ENCODE measurements around the gene ARPC2.
"Not testable (repeated sequence)": the region's sequence is repeated elsewhere in the genome, so short reads cannot be mapped to it uniquely, and the experiment has no call there.

The ARPC2 gene

DNA sequence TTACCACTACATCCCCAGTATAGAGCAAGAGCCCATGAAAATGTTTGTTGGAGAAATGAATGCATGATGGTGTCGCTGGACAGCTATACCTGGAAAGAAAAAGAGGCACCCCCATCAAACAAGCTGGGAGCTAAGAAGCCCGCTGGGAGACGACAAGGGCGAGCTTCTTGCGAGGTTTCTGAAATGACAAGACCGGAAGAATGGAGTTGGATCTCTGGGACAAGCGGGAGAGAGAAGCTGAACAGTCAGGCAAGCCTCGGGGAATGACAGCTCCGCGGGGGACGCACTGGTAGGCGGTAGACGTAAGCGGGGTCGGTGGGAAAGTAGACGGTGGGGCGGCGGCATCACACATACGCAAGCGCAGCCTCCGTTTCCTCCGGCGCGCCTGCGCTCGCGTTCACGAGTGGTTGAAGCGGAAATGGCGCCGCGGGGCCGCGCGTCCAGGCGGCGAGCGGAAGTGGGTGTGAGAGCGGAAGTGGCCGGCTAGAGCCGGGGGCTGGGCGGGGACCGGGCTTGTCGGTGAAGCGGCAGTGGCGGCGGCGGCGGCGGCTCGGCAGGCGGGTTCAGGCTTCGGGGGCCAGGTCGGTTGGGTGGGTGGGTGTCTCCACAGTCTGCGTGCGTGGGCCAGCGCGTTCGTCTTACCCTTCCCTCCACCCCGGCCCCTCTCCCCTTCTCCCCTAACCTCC lies at the start of gene ARPC2:
TSS of gene ARPC2 (plus strand) at position 516 of the 686 bp plus-strand sequence. CDS start 282 bp downstream, outside the sequence.
- DNase-seq (ENCODE audit: low spot score) = peak; percentile 95

DNA sequence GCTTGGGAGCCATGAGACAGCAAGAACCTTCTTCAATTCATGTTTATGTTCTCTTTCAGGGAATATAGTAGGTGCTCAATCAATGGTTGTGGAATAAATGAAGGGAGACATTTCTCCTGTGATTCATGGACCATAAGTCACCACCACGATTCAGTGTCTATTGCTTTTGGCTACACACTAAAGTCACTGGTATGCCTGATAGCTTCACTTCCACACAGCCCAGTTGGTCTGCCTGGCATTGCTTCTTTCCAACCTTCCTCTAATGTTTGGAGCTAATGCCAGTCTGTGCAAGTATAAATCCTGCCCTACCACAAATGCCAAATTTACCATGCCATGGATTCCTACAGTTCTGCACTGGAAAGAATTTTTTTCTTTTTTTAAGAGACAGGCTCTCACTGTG lies 49.0 kb upstream of the ARPC2 start:
- DNase-seq (ENCODE audit: low spot score) = no peak

DNA sequence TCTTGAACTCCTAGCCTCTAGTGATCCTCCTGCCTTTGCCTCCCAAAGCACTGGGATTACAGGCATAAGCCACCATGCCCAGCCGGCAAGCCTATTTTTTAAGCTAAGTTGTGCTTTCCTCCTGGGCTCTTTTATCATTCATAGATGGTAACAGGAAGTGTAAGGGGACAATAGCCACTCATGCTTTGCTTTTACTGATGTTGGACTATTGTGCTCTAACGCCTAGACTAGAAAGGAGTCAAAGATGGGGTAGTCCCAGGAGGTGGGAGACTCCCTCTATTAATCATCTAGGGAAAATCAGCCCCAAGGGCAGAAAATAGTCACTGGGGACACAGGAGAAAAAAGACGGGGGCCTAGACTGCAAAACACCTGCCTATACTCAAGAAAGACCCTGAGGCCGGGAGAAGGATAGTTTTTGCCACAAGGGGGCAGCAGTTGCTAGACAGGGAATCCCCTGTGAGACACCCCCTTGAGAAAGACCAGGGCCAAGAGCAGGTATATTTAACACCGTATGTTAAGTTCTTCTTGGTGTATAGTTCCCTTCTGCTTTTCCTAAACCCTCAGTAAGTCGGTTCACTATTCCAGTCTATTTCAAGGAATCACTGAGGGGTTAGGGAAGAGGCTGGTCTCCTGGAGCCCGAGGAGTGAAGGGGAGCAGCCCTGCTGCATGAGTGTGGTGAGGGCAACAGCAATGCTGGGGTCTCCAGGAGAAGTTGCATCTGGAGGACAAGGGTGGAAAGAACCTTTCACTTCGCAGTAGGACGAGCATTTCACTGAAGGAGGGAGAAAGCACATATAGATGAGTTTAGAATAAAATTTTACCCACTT lies 48.1 kb upstream of the ARPC2 start:
- peak; percentile 65 for DNase-seq (ENCODE audit: low spot score)

DNA sequence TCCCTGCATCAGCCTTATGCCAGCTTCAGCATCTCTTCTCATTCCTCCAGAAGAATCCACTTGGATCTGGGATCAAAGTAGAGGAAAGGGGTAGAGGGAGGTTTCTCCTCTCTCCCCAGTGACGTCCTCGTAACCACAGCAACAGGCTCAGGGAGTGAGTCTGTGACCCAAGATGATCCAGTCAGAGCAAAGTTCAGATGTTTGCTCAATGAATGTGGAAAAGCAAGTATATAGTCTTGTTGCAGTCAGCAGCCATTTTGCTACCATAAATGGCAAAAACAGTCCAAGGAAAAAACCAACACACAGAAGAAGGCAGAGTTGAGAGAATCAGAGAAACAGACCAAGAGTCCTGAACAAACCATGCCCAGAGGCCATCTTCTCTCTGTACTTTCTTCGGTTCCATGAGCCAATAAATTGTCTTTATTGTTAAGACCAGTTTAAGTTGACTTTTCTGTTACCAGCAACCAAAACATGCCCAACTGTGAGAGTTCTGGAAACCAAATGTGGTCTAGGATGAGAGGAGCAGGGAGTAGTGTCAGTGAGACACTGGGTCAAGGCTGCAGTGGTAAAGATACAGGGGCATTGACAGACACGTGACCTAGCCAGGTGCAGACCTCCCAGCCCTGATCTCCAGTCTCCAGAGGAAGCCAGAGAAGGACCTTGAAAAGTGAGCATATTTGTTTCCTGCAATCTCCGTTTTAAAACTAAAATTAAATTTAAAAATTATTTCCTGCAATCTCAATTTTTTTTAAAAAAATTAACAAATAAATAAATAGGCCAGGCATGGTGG lies 47.0 kb upstream of the ARPC2 start:
- DNase-seq (ENCODE audit: low spot score) = no peak

DNA sequence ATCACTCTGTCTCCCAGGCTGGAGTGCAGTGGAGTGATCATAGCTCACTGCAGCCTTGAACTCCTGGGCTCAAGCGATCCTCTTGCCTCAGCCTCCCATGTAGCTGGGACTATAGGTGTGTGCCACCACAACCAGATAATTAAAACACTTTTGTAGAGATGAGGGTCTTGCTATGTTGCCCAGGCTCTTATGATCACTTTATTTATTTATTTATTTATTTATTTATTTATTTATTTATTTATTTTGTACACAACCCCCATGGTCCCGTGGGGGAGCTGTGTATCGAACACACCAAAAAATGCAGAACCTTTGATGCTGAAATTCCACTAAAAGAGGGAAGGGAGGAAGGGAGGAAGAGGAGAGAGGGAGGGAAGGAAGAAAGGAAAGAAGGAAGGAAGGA lies 45.2 kb upstream of the ARPC2 start:
- DNase-seq (ENCODE audit: low spot score) = not testable (repeated sequence)

- no peak for DNase-seq (ENCODE audit: low spot score)
These were observed 44.1 kb upstream of the ARPC2 start for GRCh38 chr2:218172845-218173244.

GRCh38 chr2:218179782-218180181 lies 37.2 kb upstream of the ARPC2 start:
- no peak for DNase-seq (ENCODE audit: low spot score)

GRCh38 chr2:218180467-218181114 lies 36.4 kb upstream of the ARPC2 start:
- no peak for DNase-seq (ENCODE audit: low spot score)

GRCh38 chr2:218184331-218184730 lies 32.7 kb upstream of the ARPC2 start:
- DNase-seq (ENCODE audit: low spot score) = no peak

GRCh38 chr2:218186355-218186766 lies 30.6 kb upstream of the ARPC2 start:
- DNase-seq (ENCODE audit: low spot score) = peak; percentile 76

DNA sequence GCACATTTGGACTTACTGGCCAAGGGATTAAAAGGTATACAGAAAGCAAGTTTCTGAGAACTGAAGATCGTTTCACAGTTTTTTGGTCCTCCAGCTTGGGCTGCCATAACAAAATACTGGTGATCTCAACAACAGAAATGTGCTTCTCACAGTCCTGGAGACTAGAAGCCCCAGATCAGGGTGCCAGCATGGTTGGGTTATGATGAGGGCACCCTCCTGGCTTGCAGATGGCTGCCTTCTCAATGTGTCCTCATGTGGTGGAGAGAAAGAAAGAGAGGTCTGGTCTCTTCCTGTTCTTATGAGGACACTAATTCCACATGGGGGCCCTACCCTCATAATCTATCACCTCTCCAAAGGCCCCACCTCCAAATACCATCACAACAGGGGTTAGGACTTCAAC lies 30.1 kb upstream of the ARPC2 start:
- no peak for DNase-seq (ENCODE audit: low spot score)

DNA sequence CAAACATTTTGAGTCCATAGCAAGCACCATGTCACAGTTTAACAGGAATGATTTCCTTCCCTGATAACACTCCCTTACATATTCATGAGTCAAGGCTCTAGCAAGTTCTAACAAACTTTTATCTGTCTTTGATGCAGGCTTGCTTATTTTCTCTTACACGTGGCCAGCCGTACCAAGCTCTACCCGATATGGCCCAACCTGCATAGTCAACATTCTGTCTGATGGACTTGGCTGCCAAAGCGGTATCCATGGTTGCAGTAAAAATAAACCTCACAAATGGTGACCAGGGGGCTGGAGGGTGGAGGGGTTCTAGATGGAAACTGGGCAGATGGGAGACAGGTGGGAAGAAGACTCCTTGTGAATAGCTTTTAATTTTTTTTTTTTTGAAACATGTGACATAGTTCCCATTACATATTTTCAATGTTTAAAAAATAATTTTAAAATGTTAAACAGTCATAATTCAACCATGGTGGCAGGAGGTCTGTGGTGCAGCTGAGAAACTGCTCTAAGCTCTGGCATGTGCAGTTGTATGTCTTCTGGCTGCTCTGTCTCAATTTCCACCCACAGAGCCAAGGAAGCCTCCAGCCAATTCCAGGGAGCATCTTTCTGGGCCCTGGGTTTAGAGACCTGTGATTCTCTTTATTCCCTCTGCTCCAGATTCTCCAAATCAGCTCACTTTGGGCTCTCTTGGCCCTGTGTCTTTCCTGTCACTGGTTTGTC lies 29.5 kb upstream of the ARPC2 start:
- no peak for DNase-seq (ENCODE audit: low spot score)

DNA sequence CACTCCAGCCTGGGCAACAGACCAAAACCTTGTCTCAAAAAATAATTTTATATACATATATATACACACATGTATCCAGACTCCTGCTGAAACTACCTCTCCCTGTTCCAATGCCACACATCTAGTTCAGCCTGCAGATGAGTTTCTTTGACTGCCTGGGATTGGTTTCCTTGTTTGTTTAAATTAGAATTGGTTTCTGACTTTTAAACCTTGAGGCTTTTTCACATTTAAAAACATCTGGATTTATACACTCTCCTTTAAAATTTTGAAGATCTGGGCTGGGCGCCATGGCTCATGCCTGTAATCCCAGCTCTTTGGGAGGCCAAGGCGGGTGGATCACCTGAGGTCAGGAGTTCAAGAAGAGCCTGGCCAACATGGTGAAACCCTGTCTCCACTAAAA lies 28.5 kb upstream of the ARPC2 start:
- DNase-seq (ENCODE audit: low spot score) = no peak

- DNase-seq (ENCODE audit: low spot score) = no peak
These were observed 24.0 kb upstream of the ARPC2 start for GRCh38 chr2:218192902-218193430.

DNA sequence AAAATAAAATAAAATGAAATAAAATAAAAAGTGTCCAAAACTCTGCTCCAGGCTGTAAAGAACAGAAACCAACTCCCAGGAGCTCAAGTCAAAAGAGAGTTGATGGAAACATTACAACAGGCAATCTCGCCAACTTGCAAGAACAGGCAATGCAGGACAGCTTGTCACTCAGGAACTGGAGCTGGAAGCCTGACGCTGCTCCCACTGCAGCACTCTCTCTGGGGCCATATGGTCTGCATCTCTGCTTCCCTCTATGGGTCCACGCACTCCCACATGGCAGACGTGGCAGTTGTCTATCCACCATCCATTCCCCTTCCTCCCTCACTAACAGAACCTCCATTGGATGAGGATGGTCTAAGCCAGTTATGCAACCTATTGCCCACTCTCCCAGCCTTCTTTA lies 23.3 kb upstream of the ARPC2 start:
- DNase-seq (ENCODE audit: low spot score) = no peak

DNA sequence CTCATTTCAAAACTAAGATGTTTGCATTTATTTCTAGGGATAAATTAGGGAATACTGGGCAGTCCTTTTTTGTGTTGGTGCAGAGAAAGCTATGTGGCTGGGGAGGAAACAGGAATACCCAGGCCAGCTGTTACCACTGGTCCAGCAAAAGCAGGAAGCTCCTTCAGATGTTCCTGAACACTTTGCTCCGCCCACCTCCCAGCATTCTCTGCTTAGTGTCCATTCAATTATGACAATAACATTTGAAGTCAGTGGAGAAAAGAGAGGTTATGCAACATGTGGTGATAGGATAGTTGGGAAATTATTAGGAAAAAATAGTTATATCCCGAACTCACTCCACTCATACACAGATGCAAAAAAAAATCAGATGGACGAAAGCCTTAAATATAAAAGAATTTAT lies 22.1 kb upstream of the ARPC2 start:
- DNase-seq (ENCODE audit: low spot score) = no peak

DNA sequence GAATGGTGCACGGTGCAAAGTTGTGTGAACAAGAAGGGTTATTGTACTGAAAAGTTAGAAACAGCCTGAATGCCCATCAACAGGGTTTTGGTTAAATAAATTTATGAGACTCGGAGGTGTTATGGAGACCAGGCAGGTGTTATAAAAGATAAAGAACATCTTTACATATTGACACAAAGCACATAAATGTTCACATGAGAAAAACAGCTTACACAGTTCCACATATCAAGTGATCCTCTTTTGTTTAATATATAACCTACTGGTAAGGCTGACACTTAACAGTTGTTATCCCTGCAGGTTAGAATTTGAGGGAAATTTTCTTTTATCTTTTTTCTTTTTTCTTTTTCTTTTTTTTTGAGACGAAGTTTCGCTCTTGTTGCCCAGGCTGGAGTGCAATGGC lies 20.0 kb upstream of the ARPC2 start:
- DNase-seq (ENCODE audit: low spot score) = no peak

GRCh38 chr2:218202266-218202665 lies 14.7 kb upstream of the ARPC2 start:
- no peak for DNase-seq (ENCODE audit: low spot score)

- no peak for DNase-seq (ENCODE audit: low spot score)
These were observed 7.9 kb upstream of the ARPC2 start for GRCh38 chr2:218209078-218209477.

DNA sequence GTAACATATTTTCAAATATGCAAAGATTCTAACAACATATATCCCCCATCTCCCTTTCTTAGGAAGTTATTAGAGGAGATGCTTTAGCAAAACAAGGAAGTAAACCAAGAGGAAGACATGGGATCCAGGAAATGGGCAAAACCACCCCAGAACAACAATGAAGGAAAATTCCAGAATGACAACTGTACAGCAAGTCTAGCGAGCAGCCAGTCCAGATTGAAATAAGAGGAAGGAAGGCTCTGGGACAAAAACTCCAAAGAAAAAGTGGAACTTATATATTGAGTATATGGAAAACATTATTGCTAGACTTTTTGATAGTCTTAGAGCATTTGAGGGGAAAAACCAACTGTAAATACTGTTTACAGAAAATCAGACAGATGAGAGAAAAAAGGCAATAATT lies 2.9 kb upstream of the ARPC2 start:
- DNase-seq (ENCODE audit: low spot score) = no peak

DNA sequence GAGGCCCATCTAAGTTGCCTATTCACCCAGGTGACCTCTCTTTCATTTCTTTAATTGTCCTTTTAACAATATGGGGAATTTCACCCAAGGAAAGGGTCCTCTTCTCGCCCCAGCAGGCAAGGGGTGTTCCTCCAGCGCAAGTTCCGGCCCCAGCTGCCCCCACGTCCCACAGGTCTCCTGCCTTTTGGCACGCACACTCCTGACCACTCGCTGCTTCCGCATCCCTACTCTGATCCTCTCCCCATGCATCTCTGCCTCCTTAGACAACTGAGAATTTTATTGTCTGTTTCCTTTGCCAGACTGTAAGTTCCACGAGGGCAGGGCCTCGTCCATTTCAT lies 684 bp upstream of the ARPC2 start:
- no peak for DNase-seq (ENCODE audit: low spot score)

Measured in activated CD4-positive, alpha-beta T cell treated with anti-CD3 and anti-CD28 coated beads, Interleukin-2, Interleukin-4, amounts not matched to agents 100 ng/mL and 50 ng/mL, durations not matched to agents 16 hours and 8 hours (primary cell).